SK-N-SH (cell line): ENCODE data around the gene GATAD2A.

ENCODE experiments used
- NRF1 ChIP-seq: IDR thresholded peaks from 2 replicates; pipeline ENCODE4 v1.6.1; 2012; ENCODE audit warnings: low read depth, mild to moderate bottlenecking, low read length
- SMC3 ChIP-seq: IDR thresholded peaks from 2 replicates; pipeline ENCODE4 v1.6.1; 2012; ENCODE audit warnings: low read depth, low read length, improper control_type of control experiment
- TCF12 ChIP-seq: IDR thresholded peaks from 2 replicates; pipeline ENCODE4 v1.4.0; 2012
- TF ChIP-seq, protein P1 (sequence below): fragments of 200-600 bp; sonication (generic); IDR thresholded peaks from 2 replicates; pipeline ENCODE4 v1.6.1; 2017; ENCODE audit warnings: antibody characterized with exemption, mild to moderate bottlenecking, moderate library complexity
- TF ChIP-seq, protein P2 (sequence below): fragments of 150-350 bp; IDR thresholded peaks from 2 replicates; pipeline ENCODE4 v1.6.1; 2017; ENCODE audit warnings: antibody characterized with exemption, low read length, low read depth, borderline replicate concordance
- TF ChIP-seq, protein P3 (sequence below): IDR thresholded peaks from 2 replicates; pipeline ENCODE4; 2012

DNA sequence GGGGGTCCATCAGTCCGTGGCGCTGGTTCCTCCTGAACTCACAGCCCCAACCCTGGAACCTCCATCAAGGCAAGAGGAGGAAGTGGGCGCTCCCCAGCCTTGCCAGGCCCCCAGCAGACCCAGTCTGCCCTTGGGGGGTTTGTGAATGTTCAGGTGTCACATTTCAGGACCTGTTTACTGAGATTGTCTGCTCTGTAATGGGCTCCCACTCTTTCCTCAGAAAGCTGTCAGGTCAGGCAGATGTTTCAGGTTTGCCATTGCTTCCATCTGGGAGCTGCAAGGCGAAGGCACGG lies 80.5 kb downstream of the GATAD2A start:
- TF ChIP-seq NRF1 (no peak), SMC3 (no peak), TCF12 (no peak)
- TF ChIP-seq, protein P1, sequence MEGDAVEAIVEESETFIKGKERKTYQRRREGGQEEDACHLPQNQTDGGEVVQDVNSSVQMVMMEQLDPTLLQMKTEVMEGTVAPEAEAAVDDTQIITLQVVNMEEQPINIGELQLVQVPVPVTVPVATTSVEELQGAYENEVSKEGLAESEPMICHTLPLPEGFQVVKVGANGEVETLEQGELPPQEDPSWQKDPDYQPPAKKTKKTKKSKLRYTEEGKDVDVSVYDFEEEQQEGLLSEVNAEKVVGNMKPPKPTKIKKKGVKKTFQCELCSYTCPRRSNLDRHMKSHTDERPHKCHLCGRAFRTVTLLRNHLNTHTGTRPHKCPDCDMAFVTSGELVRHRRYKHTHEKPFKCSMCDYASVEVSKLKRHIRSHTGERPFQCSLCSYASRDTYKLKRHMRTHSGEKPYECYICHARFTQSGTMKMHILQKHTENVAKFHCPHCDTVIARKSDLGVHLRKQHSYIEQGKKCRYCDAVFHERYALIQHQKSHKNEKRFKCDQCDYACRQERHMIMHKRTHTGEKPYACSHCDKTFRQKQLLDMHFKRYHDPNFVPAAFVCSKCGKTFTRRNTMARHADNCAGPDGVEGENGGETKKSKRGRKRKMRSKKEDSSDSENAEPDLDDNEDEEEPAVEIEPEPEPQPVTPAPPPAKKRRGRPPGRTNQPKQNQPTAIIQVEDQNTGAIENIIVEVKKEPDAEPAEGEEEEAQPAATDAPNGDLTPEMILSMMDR, result no peak
- TF ChIP-seq, protein P2, sequence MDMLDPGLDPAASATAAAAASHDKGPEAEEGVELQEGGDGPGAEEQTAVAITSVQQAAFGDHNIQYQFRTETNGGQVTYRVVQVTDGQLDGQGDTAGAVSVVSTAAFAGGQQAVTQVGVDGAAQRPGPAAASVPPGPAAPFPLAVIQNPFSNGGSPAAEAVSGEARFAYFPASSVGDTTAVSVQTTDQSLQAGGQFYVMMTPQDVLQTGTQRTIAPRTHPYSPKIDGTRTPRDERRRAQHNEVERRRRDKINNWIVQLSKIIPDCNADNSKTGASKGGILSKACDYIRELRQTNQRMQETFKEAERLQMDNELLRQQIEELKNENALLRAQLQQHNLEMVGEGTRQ, result no peak
- TF ChIP-seq, protein P3, sequence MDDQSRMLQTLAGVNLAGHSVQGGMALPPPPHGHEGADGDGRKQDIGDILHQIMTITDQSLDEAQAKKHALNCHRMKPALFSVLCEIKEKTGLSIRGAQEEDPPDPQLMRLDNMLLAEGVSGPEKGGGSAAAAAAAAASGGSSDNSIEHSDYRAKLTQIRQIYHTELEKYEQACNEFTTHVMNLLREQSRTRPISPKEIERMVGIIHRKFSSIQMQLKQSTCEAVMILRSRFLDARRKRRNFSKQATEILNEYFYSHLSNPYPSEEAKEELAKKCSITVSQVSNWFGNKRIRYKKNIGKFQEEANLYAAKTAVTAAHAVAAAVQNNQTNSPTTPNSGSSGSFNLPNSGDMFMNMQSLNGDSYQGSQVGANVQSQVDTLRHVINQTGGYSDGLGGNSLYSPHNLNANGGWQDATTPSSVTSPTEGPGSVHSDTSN, result no peak
